HG03575 (cell line): ENCODE measurements around the gene MMP28.

Source experiments
- ATAC-seq: cut with Tn5 transposase; IDR thresholded peaks from one replicate; pipeline ENCODE4 v1.9.1; 2021; ENCODE audit not compliant: unreplicated experiment, insufficient number of reproducible peaks, low FRiP score; ENCODE audit errors: extremely low read depth

MMP28 gene, protein sequence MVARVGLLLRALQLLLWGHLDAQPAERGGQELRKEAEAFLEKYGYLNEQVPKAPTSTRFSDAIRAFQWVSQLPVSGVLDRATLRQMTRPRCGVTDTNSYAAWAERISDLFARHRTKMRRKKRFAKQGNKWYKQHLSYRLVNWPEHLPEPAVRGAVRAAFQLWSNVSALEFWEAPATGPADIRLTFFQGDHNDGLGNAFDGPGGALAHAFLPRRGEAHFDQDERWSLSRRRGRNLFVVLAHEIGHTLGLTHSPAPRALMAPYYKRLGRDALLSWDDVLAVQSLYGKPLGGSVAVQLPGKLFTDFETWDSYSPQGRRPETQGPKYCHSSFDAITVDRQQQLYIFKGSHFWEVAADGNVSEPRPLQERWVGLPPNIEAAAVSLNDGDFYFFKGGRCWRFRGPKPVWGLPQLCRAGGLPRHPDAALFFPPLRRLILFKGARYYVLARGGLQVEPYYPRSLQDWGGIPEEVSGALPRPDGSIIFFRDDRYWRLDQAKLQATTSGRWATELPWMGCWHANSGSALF

DNA sequence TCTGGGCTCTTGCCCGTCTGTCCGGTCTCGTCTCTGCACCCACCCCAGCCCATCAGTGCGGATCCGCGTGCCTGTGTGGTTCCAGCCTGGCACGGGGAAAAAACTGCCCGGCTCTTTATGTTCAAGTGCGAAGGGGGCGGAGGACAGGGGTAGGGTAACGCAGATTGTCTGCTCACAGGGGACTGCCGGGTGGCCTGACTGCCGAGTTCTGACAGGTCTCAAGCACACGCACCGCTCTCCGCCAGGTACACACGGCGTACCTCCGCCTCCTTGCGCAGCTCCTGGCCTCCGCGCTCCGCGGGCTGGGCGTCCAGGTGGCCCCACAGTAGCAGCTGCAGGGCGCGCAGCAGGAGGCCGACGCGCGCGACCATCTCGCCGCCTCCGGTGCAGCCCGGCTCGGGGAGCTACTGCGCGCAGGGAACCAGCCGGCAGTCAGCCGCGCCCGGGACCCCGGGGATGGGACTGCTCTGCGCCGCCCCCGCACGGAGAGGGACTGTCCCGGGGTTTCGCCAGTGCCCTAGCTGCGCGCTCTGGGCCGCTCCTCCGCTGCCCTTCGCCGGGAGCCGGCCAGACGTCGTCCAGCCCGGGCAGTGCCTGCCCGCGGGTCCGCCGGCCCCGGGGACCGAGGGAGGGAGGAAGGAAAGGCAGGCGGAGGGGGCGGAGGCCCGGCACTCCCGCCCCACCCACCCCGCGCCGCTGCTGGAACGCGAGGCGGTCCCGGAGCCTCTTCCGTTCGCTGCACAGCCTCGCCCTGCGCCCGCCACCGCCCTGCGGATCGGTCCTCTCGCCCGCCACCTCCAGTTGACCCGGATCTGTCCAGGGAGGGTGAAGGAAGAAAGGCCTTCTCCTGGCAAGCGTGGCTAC is at the start of gene MMP28:
Gene MMP28 (minus strand): TSS at position 635 of the 864 bp plus-strand sequence. CDS start 264 bp downstream, at position 371.
- no peak for ATAC-seq

- ATAC-seq: no peak
Measured at GRCh38 chr17:35844547-35844946, 49.1 kb upstream of the MMP28 start.

- ATAC-seq: no peak
Measured at GRCh38 chr17:35843698-35844097, 48.3 kb upstream of the MMP28 start.

- ATAC-seq: no peak
Measured at GRCh38 chr17:35842239-35842638, 46.8 kb upstream of the MMP28 start.

DNA sequence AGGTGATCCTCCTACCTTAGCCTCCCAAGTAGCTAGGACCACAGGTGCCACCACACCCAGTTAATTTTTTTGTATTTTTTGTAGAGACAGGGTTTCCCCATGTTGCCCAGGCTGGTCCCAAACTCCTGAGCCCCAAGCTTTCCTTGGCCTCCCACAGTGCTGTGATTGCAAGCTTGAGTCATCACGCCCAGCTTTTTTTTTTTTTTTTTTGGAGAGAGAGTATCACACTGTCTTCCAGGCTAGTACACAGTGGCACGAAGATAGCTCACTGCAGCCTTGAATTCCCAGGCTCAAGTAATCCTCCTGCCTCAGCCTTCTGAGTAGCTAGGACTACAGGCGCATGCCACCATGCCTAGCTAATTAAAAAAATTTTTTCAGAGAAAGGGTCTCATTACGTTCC is 46.1 kb upstream of the MMP28 start:
- ATAC-seq: no peak

DNA sequence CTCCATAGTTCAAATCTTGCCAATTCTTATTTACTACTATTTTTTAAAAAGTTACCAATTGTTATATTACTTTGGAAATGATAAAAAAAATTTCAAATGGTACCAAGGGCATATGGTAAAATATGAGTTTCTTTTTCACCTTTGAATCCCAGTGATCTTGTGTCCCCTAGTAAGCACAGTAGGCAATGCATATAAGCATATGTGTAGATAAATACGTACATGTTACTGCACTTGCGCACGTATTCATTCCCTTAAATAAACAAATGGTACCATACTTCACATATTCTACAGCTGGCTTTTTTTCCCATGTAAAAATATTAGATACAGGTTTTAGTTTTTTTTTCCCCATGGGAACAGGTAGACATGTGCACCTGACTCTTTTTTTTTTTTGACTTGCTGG is 45.7 kb upstream of the MMP28 start:
- ATAC-seq: no peak

- no peak for ATAC-seq
Measured at GRCh38 chr17:35825206-35825605, 29.8 kb upstream of the MMP28 start.

- no peak for ATAC-seq
Measured at GRCh38 chr17:35821308-35821707, 25.9 kb upstream of the MMP28 start.

- no peak for ATAC-seq
Measured at GRCh38 chr17:35819455-35819854, 24.0 kb upstream of the MMP28 start.

GRCh38 chr17:35817196-35817595 is 21.8 kb upstream of the MMP28 start:
- no peak for ATAC-seq

- ATAC-seq: no peak
Measured at GRCh38 chr17:35816723-35817122, 21.3 kb upstream of the MMP28 start.

DNA sequence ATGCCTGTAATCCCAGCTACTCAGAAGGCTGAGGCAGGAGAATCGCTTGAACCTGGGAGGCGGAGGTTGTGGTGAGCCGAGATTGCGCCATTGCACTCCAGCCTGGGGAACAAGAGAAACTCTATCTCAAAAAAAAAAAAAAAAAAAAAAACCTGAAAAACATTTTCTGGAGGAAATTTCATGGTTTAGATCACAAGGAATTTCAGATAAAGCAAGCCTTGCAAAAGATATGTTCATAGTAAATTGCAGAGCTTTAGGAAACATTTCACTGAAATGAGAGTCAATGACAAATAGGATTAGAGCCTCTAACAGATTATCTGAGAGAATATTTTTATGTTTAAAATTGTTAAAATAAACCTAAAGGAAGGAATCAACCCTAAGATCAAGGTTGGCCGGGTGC is 17.0 kb upstream of the MMP28 start:
- ATAC-seq: no peak

GRCh38 chr17:35811759-35812158 is 16.3 kb upstream of the MMP28 start:
- no peak for ATAC-seq

- ATAC-seq: no peak
Measured at GRCh38 chr17:35809855-35810461, 14.5 kb upstream of the MMP28 start.

DNA sequence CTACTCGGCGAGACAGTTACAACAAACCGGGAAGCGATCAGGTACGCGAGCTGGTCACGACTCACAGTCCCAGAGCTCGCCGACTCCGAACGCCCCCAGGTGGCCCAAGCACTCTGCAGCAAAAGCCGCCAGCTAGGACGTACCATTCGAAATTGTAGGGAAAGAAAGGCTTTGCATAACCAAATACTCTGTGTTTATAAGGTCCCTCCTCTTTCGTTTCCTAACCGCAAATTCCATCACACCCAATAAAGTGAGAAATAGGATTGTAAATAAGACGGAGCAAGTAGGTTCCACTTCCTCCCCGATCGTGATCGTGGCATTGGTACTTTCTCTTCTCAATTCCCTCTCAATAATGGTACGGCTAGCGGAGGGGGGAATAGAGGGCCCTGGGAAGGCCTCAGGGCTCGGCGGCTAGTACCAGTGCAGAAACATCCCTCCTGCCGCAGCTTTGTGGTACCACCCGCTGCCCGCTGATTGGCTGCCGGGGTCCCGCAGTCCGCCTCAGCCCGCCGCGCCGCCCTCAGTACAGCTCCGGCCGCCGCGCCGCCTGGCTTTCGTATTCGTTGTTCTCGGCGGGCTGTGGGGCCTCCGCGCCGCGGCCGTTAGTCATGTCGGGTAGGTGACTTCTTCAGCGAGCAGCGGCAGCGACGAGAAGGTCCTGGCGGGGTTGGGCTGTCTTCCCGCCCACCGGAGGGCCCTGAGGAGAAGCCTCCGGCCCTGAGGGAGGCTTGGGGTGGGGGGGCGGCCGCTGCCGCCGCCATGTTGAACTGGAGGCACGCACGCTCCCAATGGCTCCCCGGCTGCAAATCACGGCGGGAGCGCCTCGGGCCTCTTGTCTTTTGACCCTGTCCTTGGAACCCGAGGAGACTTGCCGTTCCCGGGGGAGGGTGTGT is 13.8 kb upstream of the MMP28 start, which contains the start of gene TAF15:
Gene TAF15 (plus strand): TSS at position 523 of the 893 bp plus-strand sequence. CDS start 86 bp downstream, at position 609.
- peak; percentile 80 for ATAC-seq

DNA sequence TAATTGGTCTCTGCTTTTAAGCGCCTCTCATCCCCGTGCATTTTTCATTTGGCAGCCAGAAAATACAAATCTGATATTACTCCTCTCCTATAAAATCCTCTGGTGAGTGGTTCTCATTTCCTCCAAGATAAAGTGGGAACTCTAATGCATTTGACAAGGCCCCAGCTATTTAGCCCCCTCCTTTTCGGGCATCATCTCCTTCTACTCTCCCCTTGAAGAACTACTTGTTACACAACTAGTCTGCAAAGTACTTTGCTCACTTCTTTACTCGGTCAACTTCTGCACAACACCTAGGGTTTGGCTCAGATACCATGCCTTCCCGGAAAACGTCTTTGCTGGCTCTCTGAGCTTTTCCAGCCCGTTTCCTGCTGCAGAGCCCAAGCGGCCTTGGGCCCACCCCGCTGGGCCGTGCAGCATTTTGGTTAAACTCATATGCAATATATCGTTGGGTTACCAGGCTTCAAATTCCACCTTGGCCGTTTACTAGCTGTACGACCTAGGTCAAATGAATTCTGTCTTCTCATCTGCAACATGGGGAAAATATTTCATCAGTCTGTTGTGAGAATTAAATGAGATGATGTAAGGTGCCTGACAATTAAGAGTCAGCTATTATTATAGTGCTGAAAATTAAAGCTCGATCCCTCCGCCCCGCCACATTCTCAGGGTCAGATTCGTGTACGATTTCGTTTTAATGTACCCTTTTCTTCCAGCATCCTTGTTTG is 13.0 kb upstream of the MMP28 start:
- no peak for ATAC-seq

- no peak for ATAC-seq
Measured at GRCh38 chr17:35807371-35808144, 12.1 kb upstream of the MMP28 start.
